Activated T-helper 2 cell treated with anti-CD3 and anti-CD28 coated beads, Interferon-gamma antibody, Interleukin-2, Interleukin-4, amounts not matched to agents 10 μg/mL and 5 μg/mL and 100 μg/mL, durations not matched to agents 14 hours and 24 hours and 36 hours (primary cell): ENCODE measurements around the gene SLC2A8. TPM values are rescaled to one million over a fixed set of nuclear protein-coding genes. Genes with fewer than 3 reads are reported as not detected.
A peak's percentile ranks its signal among the peaks of the same experiment; 100 is the strongest.

Source experiments
- DNase-seq: peaks from one replicate; pipeline ENCODE4 v3.0.0; 2021; ENCODE audit warnings: low spot score
- H3K27ac Mint-ChIP-seq: one replicate; pipeline ENCODE4 v1.8.0; 2021; ENCODE audit warnings: mixed read lengths
- H3K27me3 Mint-ChIP-seq: one replicate; pipeline ENCODE4 v1.8.0; 2021; ENCODE audit warnings: low read depth, mixed read lengths
- H3K36me3 Mint-ChIP-seq: one replicate; pipeline ENCODE4 v1.8.0; 2021; ENCODE audit warnings: low read depth, mixed read lengths
- H3K4me1 Mint-ChIP-seq: one replicate; pipeline ENCODE4 v1.8.0; 2021; ENCODE audit warnings: low read depth, mixed read lengths
- H3K4me3 Mint-ChIP-seq: one replicate; pipeline ENCODE4 v1.8.0; 2021; ENCODE audit warnings: low read depth, mild to moderate bottlenecking, moderate library complexity, mixed read lengths
- H3K9me3 Mint-ChIP-seq: one replicate; pipeline ENCODE4 v1.8.0; 2021; ENCODE audit warnings: mixed read lengths
- intact Hi-C: fragments of 100-400 bp; cut with micrococcal nuclease; formaldehyde crosslinking; loops from one replicate; pipeline ENCODE4 v1.15.1; 2023
- total RNA-seq: library from RNA; stranded (reverse); gene quantifications from 2 replicates; pipeline ENCODE4 v1.2.3, GENCODE V29; 2022

The SLC2A8 gene
- total RNA-seq, 1 donor from 2014 or later, result 9.8 TPM

DNA sequence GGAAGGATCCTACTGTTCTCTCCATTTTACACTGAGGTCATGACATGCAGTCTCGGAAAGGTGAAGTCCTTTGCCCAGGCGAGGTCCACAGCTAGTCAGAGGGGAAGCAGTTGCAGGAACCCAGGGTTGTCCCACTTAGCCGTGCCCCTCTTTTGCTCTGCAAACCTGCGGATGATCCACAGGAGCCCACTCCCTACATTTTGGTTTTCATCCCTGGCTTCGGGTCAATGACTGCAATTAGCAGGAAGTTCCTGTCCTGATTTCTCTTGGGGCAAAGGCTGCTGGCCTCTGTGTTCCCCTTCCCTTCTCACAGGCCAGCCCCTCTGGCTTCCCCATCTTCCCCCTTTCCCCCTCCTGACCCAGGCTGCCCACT is 1.3 kb downstream of the SLC2A8 start:
- no peak for DNase-seq
- intact Hi-C loops, result no loop called here
- Mint-ChIP-seq H3K27ac (peak overlapping the region; percentile 69), H3K4me3 (peak overlapping the region; percentile 83), H3K4me1 (peaks cover 18% of the 10 kb centered on the region), H3K36me3 (no peaks in the 10 kb centered on the region), H3K27me3 (peaks cover 27% of the 10 kb centered on the region), H3K9me3 (no peaks in the 10 kb centered on the region)

DNA sequence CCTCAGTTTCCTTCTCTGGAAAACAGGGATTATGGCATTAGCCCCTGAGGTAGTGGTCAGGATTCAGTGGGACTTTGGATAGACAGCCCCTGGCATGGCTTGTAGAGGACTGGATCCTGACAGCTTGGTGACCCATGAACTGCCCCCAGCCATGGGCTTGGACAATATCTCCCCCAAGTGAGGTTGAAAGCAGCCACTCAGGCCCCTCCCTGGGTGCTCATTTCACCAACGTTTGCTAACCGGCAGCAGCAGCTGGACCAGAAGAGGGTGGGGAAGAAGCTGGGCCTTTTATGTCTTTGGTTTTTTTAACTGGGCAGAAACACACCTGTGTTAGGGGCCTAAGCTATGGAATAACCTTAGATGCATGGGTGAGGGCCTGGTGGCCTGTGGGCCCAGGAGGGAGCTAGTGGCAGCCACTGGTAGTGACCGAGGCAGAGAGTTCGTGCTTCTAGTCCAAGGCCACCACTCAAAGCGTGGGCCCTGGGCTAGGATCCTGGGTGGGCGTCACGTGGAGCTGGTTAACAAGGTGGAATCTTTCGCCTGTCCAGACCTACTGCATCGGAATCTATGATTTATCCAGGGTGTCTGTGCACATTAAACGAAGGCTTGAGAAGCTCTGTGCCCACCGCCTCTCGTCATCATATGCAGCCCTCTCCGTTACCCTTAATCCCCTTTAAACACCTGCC is 1.9 kb downstream of the SLC2A8 start:
- Mint-ChIP-seq H3K9me3 (no peaks in the 10 kb centered on the region), H3K4me3 (peak overlapping the region; percentile 83), H3K27ac (peak overlapping the region; percentile 69), H3K27me3 (peaks cover 27% of the 10 kb centered on the region), H3K36me3 (no peaks in the 10 kb centered on the region), H3K4me1 (peaks cover 16% of the 10 kb centered on the region)
- DNase-seq, result no peak
- intact Hi-C loops, result no loop called here

DNA sequence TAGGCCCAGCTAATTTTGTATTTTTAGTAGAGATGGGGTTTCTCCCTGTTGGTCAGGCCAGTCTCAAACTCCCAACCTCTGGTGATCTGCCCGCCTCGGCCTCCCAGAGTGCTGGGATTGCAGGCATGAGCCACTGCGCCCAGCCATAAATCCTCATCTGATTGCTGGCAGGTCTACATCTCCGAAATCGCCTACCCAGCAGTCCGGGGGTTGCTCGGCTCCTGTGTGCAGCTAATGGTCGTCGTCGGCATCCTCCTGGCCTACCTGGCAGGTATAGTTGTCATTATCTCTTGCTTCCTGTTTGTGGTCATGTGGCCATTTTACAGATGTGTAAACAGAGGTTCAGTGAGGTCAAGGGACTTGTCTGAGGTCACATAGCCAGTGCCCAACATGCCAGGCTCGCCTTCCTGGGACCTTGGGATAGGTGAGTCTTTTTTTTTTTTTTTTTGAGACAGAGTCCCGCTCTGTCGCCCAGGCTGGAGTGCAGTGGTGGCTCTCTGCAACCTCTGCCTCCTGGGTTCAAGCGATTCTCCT is 2.8 kb downstream of the SLC2A8 start:
- intact Hi-C loops, result no loop called here
- Mint-ChIP-seq H3K36me3 (no peaks in the 10 kb centered on the region), H3K4me3 (no peak overlapping the region), H3K4me1 (peaks cover 16% of the 10 kb centered on the region), H3K9me3 (no peaks in the 10 kb centered on the region), H3K27me3 (peaks cover 19% of the 10 kb centered on the region), H3K27ac (no peak overlapping the region)
- no peak for DNase-seq

DNA sequence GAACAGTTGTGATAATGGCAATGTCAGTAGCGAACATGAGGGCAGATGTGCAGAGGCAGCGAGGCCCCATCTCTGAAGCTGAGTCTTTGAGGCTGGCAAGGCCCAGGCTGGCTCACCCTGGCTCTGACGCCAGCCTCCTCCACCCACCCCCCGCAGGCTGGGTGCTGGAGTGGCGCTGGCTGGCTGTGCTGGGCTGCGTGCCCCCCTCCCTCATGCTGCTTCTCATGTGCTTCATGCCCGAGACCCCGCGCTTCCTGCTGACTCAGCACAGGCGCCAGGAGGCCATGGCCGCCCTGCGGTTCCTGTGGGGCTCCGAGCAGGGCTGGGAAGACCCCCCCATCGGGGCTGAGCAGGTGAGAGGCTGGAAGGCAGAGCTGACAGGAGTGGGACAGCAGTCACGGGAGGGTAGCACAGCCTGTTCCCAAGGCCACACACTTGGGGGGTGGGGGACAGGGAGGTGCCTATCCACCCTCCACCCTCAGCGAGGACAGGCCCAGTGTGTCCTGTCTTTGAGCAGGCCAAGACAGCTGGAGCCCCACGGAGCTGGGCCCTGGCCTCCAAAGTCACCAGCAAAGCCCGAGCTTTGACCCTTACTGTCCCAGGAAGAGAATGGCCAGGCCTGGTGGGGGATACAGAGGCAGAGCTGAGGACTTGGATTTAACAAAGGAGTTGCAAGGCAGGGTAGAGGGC is 5.6 kb downstream of the SLC2A8 start:
- no peaks in the 10 kb centered on the region for H3K36me3 Mint-ChIP-seq
- H3K4me1 Mint-ChIP-seq, result peaks cover 3% of the 10 kb centered on the region
- intact Hi-C loops, result no loop called here
- H3K4me3 Mint-ChIP-seq, result no peak overlapping the region
- no peaks in the 10 kb centered on the region for H3K9me3 Mint-ChIP-seq
- no peak overlapping the region for H3K27ac Mint-ChIP-seq
- H3K27me3 Mint-ChIP-seq, result peaks cover 7% of the 10 kb centered on the region
- DNase-seq, result no peak

DNA sequence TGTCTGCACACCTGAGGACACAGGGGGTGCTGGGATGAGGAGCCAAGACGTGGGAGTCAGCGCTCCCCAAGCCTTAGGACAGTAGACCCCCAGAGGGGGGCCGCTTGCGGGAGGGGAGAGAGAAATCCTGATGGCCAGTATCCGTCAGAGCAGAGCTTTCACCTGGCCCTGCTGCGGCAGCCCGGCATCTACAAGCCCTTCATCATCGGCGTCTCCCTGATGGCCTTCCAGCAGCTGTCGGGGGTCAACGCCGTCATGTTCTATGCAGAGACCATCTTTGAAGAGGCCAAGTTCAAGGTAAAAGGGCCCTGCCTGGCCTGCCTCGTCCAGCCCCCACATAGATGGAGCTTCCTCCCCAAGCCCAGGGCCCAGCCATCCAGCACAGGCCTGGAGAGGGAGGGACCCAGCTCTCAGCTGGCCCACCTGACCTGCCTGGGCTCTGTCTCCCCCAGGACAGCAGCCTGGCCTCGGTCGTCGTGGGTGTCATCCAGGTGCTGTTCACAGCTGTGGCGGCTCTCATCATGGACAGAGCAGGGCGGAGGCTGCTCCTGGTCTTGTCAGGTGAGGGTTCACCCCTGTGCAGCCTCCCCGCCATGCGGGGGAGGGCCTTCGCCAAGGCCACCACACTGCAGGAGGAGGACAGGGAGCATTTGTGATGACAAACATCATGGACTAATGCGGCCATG is 6.7 kb downstream of the SLC2A8 start:
- Mint-ChIP-seq H3K9me3 (no peaks in the 10 kb centered on the region), H3K4me3 (no peak overlapping the region)
- no peak for DNase-seq

DNA sequence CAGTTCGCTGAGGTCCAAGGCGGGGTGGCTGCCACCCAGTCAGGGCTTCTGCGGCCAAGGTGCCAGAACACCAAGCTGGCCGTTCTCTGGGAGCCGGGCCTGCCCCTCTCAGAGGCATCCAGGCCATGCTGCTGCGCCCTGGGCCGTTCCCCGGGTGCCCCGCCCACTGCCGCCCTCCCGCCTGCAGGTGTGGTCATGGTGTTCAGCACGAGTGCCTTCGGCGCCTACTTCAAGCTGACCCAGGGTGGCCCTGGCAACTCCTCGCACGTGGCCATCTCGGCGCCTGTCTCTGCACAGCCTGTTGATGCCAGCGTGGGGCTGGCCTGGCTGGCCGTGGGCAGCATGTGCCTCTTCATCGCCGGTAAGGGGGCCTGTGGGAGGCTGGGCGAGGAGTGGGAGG is 7.7 kb downstream of the SLC2A8 start:
- no peaks in the 10 kb centered on the region for H3K36me3 Mint-ChIP-seq
- DNase-seq, result no peak
- H3K27ac Mint-ChIP-seq, result no peak overlapping the region
- no peak overlapping the region for H3K4me3 Mint-ChIP-seq
- H3K4me1 Mint-ChIP-seq, result no peaks in the 10 kb centered on the region
- peaks cover 2% of the 10 kb centered on the region for H3K27me3 Mint-ChIP-seq
- intact Hi-C loops, result no loop called here
- H3K9me3 Mint-ChIP-seq, result no peaks in the 10 kb centered on the region

More for the DNA sequence above, 6.7 kb downstream of the SLC2A8 start:
- Mint-ChIP-seq H3K36me3 (no peaks in the 10 kb centered on the region), H3K27me3 (peaks cover 2% of the 10 kb centered on the region), H3K27ac (no peak overlapping the region), H3K4me1 (no peaks in the 10 kb centered on the region)
- intact Hi-C loops, result no loop called here

DNA sequence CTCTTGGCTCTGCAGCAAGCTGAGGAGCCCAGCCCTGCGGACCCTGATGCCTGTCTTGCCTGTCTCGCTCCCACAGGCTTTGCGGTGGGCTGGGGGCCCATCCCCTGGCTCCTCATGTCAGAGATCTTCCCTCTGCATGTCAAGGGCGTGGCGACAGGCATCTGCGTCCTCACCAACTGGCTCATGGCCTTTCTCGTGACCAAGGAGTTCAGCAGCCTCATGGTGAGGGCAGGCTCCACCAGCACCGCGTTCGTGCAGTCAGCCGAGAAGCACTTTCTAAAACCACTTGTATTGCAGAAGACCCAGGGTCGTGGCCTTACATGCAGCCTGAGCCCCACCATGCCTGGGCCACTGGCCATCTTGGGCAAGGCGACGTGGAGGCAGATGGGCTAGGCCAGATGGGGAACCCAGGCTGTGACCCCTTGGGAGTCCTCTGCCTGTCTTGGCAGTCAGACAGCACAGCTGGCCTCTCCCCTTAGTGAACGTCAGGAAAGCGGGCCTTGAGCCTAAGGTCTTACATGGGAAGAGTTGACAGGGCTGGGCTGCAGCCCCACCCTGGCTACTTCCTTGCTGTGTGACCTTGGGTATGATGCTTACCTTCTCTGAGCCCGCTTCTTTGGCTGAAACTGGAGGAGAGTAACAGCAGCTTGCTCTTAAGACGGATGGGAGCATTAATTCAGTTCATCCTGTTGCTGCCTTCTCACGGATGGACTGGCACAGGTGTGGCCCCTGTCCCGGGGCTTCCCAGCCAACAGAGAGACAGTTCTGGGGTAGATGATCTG is 8.6 kb downstream of the SLC2A8 start:
- Mint-ChIP-seq H3K4me3 (no peak overlapping the region), H3K9me3 (no peaks in the 10 kb centered on the region), H3K27ac (no peak overlapping the region), H3K36me3 (no peaks in the 10 kb centered on the region), H3K4me1 (no peaks in the 10 kb centered on the region), H3K27me3 (peaks cover 1% of the 10 kb centered on the region)
- DNase-seq, result no peak
- intact Hi-C loops, result no loop called here

DNA sequence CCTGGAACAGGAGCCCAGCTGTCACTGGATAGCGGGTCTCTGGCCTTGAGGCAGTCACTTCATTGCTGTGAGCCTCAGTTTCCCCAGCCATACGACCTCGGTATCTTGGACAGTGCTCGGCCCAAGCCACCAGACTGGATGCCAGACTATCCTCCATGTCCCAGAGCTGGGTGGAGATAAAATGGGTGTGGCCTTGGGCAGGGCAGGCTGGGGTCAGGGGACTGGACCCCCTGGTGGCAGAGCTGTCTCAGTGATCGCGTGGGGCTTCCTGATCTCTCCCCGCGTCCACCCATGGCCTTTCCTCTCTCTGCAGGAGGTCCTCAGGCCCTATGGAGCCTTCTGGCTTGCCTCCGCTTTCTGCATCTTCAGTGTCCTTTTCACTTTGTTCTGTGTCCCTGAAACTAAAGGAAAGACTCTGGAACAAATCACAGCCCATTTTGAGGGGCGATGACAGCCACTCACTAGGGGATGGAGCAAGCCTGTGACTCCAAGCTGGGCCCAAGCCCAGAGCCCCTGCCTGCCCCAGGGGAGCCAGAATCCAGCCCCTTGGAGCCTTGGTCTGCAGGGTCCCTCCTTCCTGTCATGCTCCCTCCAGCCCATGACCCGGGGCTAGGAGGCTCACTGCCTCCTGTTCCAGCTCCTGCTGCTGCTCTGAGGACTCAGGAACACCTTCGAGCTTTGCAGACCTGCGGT is 10.0 kb downstream of the SLC2A8 start:
- Mint-ChIP-seq H3K27me3 (peaks cover 1% of the 10 kb centered on the region), H3K9me3 (no peaks in the 10 kb centered on the region)
- DNase-seq, result no peak

DNA sequence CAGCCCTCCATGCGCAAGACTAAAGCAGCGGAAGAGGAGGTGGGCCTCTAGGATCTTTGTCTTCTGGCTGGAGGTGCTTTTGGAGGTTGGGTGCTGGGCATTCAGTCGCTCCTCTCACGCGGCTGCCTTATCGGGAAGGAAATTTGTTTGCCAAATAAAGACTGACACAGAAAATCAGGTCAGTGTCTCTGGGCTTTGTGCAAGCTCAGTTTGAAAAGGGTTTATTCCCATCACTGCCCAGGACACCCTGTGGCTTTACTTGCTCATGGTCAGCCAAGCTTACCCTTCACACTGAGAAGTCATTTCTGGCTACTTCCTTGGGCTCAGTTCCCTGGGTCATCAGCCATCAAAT is 10.5 kb downstream of the SLC2A8 start:
- H3K9me3 Mint-ChIP-seq, result no peaks in the 10 kb centered on the region
- no peak for DNase-seq
- H3K36me3 Mint-ChIP-seq, result no peaks in the 10 kb centered on the region
- intact Hi-C loops, result no loop called here
- H3K4me1 Mint-ChIP-seq, result no peaks in the 10 kb centered on the region
- peaks cover 1% of the 10 kb centered on the region for H3K27me3 Mint-ChIP-seq
- H3K4me3 Mint-ChIP-seq, result no peak overlapping the region
- H3K27ac Mint-ChIP-seq, result no peak overlapping the region

More for the DNA sequence above, 10.0 kb downstream of the SLC2A8 start:
- H3K4me1 Mint-ChIP-seq, result no peaks in the 10 kb centered on the region
- intact Hi-C loops, result no loop called here
- H3K36me3 Mint-ChIP-seq, result no peaks in the 10 kb centered on the region
- no peak overlapping the region for H3K27ac Mint-ChIP-seq
- no peak overlapping the region for H3K4me3 Mint-ChIP-seq

DNA sequence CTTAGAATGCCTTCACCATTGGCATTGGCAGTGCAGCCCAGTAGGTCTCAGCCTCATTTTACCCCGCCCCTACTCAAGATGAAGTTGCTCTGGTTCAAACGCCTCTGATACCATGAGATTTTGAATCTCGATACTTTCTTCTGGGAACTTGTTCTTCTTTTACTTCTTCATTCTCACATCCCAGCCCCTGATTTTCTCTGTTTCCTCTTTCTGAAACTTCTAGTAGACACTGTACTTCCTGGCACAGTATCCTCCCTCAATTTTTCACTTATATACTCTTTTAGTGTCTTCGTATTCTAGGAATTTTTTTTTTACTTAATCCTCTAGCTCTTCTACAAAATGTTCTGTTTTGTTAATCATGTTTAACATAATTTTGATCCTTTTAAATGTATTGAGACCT is 14.2 kb downstream of the SLC2A8 start:
- Mint-ChIP-seq H3K27ac (no peak overlapping the region), H3K4me1 (no peaks in the 10 kb centered on the region), H3K27me3 (peaks cover 10% of the 10 kb centered on the region), H3K4me3 (no peak overlapping the region), H3K36me3 (no peaks in the 10 kb centered on the region), H3K9me3 (no peaks in the 10 kb centered on the region)
- no peak for DNase-seq
- intact Hi-C loops, result no loop called here

DNA sequence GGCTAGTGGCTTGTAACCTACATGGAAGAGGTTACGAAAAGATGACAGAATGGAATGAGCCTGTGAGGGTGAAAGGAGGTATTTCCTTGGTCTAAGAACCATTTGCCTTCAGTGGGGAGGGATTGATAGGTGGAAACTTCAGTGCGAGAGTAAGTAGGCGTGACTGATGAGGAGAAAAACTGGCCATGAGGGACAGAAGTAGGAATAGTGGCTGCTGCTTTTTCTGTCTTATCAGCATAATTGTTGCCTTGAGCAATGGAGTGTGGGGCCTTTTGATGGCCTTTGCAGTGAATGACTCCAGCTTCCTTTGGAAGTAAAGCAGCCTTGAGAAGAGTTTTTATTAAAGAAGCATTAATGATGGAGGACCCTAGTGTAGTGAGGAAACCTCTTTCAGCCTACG is 18.2 kb downstream of the SLC2A8 start:
- no peak overlapping the region for H3K27ac Mint-ChIP-seq

DNA sequence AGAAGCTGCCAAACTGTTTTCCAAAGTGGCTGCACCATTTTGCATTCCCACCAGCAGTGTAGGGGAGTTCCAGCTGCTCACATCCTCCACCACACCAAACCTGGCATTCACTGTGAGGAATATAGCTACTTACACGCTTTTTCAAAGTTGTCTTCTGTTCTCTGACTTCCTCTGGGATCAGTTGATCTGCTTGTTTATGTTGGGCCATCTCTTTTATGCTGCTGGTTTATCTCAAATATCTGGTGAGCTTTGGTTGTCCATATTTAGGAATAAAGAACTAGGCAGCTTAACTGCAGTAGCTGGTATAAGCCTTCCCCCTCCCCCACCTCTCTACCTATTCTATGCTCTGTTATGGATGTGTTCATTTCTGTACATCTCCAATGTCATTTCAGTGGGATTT is 18.7 kb downstream of the SLC2A8 start:
- H3K4me1 Mint-ChIP-seq, result no peaks in the 10 kb centered on the region
- no peak overlapping the region for H3K4me3 Mint-ChIP-seq
- no peaks in the 10 kb centered on the region for H3K36me3 Mint-ChIP-seq
- no peaks in the 10 kb centered on the region for H3K9me3 Mint-ChIP-seq
- no peak for DNase-seq
- H3K27ac Mint-ChIP-seq, result no peak overlapping the region
- intact Hi-C loops, result no loop called here
- peaks cover 10% of the 10 kb centered on the region for H3K27me3 Mint-ChIP-seq

More for the DNA sequence above, 18.2 kb downstream of the SLC2A8 start:
- Mint-ChIP-seq H3K9me3 (no peaks in the 10 kb centered on the region), H3K27me3 (peaks cover 10% of the 10 kb centered on the region), H3K4me3 (no peak overlapping the region), H3K4me1 (no peaks in the 10 kb centered on the region), H3K36me3 (no peaks in the 10 kb centered on the region)
- DNase-seq, result no peak
- intact Hi-C loops, result no loop called here
